Activated T-cell treated with anti-CD3 and anti-CD28 coated beads for 1 hour (primary cell): ENCODE measurements around the gene CSNK1G2.

Source experiments
- DNase-seq: peaks from one replicate; pipeline ENCODE4 v3.0.0-alpha.2; 2020; ENCODE audit warnings: low read depth

The CSNK1G2 gene

GRCh38 chr19:1944088-1944915, 3.3 kb downstream of the CSNK1G2 start:
- no peak for DNase-seq

- DNase-seq = no peak
Measured at GRCh38 chr19:1944916-1945561, 4.1 kb downstream of the CSNK1G2 start.

GRCh38 chr19:1945899-1946298, 4.9 kb downstream of the CSNK1G2 start:
- no peak for DNase-seq

GRCh38 chr19:1947651-1948209, 6.8 kb downstream of the CSNK1G2 start:
- no peak for DNase-seq

GRCh38 chr19:1949304-1950101, 8.5 kb downstream of the CSNK1G2 start:
- no peak for DNase-seq

GRCh38 chr19:1950640-1951039, 9.7 kb downstream of the CSNK1G2 start:
- no peak for DNase-seq

- DNase-seq = no peak
Measured at GRCh38 chr19:1952635-1953034, 11.7 kb downstream of the CSNK1G2 start.

GRCh38 chr19:1953037-1953436, 12.1 kb downstream of the CSNK1G2 start:
- DNase-seq = no peak

GRCh38 chr19:1953441-1954094, 12.6 kb downstream of the CSNK1G2 start:
- no peak for DNase-seq

- DNase-seq = no peak
Measured at GRCh38 chr19:1954532-1954933, 13.6 kb downstream of the CSNK1G2 start.

GRCh38 chr19:1955171-1956121, 14.5 kb downstream of the CSNK1G2 start:
- no peak for DNase-seq

GRCh38 chr19:1956122-1956494, 15.1 kb downstream of the CSNK1G2 start:
- DNase-seq = no peak

GRCh38 chr19:1956868-1957492, 16.0 kb downstream of the CSNK1G2 start:
- no peak for DNase-seq

GRCh38 chr19:1957562-1958248, 16.7 kb downstream of the CSNK1G2 start:
- DNase-seq = no peak

- no peak for DNase-seq
Measured at GRCh38 chr19:1959928-1960589, 19.1 kb downstream of the CSNK1G2 start.

- no peak for DNase-seq
Measured at GRCh38 chr19:1961000-1961883, 20.3 kb downstream of the CSNK1G2 start.

- DNase-seq = no peak
Measured at GRCh38 chr19:1962674-1963073, 21.7 kb downstream of the CSNK1G2 start.

GRCh38 chr19:1967087-1967608, 26.2 kb downstream of the CSNK1G2 start:
- DNase-seq = no peak
